ENCODE data around the gene GRB7. TPM values are rescaled to one million over a fixed set of nuclear protein-coding genes. Genes with fewer than 3 reads are reported as not detected.

GRB7 gene
- total and polyA plus RNA-seq, 10 of the 15 experiments (the other 5 are each of a cell fraction or from before 2014, with no cell fraction given): 0.05 to 0.34 (median 0.19) TPM; not detected in 4

DNA sequence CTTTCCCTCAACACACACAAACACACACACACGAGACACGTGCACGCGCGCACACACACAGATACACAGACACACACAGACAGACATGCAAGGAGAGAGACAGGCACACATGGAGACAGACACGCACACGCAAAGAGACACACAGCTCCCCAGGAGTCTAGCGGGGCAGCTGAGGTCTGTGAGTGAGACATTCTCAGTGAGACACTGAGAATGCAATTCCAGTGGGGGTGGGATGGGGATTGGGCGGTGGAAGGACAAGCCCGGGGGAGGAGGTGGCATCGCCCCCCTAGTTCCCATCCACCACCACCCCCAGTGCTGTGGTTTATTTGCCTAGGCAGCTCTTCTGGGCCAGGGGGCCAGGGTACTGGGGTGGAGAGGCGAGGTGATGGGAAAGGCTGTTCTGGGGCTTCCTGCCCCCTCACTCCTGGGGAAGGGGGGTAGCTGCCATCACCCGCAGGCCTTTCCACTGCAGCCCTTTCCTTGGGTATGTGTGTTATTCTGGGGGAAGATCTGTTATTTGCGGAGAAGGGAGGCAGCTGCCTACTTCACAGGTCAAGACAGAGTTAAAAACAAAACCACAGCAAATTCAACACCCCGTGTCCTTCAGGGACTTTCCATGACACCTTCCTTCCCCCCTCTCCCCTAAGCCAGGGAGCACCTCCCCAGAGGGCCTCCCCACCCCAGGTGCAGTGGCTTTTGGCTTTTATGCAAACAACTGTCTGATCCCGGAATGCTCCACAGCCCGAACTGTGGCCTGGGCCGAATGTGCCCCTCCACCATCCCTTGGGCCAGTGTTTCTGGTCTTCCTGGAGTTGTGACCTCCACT lies 18.0 kb downstream of the GRB7 start (continued):
- TF ChIP-seq RELB (IDR thresholded peaks at IDR 0.05; ENCODE audit: low read depth): peak; percentile 98
- peak; percentile 92 for TF ChIP-seq SKIL (IDR thresholded peaks at IDR 0.05; ENCODE audit: low read depth, poor library complexity, severe bottlenecking)
- peak; percentile 77; the same call in 1 of the 2 replicates for TF ChIP-seq CREM (IDR thresholded peaks at IDR 0.05; ENCODE audit: low read depth)
- TF ChIP-seq BMI1 (IDR thresholded peaks at IDR 0.05; ENCODE audit: borderline replicate concordance): 0 out of 2 replicates have a peak, but pooled peaks have one; percentile 14
- peak; percentile 77; the same call in 1 of the 2 replicates for TF ChIP-seq MEF2A (IDR thresholded peaks at IDR 0.05; ENCODE audit: insufficient read depth, low read depth, low read length)
- no peak for TF ChIP-seq BRCA1 (IDR thresholded peaks at IDR 0.05; ENCODE audit: low read depth, low read length)
- TF ChIP-seq TARDBP (IDR thresholded peaks at IDR 0.05; ENCODE audit: borderline replicate concordance): no peak
- TF ChIP-seq YY1 (IDR thresholded peaks at IDR 0.05; ENCODE audit: low read depth, low read length): peak; percentile 58; the same call in 1 of the 2 replicates
- TF ChIP-seq RUNX3 (IDR thresholded peaks at IDR 0.05; ENCODE audit: low read length): peak; percentile 96
- TF ChIP-seq JUND (IDR thresholded peaks at IDR 0.05; ENCODE audit: low read depth, low read length): no peak
- TF ChIP-seq, protein P1, sequence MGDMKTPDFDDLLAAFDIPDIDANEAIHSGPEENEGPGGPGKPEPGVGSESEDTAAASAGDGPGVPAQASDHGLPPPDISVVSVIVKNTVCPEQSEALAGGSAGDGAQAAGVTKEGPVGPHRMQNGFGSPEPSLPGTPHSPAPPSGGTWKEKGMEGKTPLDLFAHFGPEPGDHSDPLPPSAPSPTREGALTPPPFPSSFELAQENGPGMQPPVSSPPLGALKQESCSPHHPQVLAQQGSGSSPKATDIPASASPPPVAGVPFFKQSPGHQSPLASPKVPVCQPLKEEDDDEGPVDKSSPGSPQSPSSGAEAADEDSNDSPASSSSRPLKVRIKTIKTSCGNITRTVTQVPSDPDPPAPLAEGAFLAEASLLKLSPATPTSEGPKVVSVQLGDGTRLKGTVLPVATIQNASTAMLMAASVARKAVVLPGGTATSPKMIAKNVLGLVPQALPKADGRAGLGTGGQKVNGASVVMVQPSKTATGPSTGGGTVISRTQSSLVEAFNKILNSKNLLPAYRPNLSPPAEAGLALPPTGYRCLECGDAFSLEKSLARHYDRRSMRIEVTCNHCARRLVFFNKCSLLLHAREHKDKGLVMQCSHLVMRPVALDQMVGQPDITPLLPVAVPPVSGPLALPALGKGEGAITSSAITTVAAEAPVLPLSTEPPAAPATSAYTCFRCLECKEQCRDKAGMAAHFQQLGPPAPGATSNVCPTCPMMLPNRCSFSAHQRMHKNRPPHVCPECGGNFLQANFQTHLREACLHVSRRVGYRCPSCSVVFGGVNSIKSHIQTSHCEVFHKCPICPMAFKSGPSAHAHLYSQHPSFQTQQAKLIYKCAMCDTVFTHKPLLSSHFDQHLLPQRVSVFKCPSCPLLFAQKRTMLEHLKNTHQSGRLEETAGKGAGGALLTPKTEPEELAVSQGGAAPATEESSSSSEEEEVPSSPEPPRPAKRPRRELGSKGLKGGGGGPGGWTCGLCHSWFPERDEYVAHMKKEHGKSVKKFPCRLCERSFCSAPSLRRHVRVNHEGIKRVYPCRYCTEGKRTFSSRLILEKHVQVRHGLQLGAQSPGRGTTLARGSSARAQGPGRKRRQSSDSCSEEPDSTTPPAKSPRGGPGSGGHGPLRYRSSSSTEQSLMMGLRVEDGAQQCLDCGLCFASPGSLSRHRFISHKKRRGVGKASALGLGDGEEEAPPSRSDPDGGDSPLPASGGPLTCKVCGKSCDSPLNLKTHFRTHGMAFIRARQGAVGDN (IDR thresholded peaks at IDR 0.05): peak; percentile 31; the same call in 1 of the 2 replicates
- TF ChIP-seq, protein P2, sequence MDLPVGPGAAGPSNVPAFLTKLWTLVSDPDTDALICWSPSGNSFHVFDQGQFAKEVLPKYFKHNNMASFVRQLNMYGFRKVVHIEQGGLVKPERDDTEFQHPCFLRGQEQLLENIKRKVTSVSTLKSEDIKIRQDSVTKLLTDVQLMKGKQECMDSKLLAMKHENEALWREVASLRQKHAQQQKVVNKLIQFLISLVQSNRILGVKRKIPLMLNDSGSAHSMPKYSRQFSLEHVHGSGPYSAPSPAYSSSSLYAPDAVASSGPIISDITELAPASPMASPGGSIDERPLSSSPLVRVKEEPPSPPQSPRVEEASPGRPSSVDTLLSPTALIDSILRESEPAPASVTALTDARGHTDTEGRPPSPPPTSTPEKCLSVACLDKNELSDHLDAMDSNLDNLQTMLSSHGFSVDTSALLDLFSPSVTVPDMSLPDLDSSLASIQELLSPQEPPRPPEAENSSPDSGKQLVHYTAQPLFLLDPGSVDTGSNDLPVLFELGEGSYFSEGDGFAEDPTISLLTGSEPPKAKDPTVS (IDR thresholded peaks at IDR 0.05; ENCODE audit: low read depth, low read length): no peak
- TF ChIP-seq HDGF (IDR thresholded peaks at IDR 0.05): peak; percentile 95
- TF ChIP-seq MAX (IDR thresholded peaks at IDR 0.05; ENCODE audit: low read depth, low read length): peak; percentile 44; the same call in 1 of the 2 replicates
- TF ChIP-seq, protein P3, sequence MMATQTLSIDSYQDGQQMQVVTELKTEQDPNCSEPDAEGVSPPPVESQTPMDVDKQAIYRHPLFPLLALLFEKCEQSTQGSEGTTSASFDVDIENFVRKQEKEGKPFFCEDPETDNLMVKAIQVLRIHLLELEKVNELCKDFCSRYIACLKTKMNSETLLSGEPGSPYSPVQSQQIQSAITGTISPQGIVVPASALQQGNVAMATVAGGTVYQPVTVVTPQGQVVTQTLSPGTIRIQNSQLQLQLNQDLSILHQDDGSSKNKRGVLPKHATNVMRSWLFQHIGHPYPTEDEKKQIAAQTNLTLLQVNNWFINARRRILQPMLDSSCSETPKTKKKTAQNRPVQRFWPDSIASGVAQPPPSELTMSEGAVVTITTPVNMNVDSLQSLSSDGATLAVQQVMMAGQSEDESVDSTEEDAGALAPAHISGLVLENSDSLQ (IDR thresholded peaks at IDR 0.05): peak; percentile 23; the same call in 1 of the 2 replicates
- TF ChIP-seq YBX1 (IDR thresholded peaks at IDR 0.05): no peak
- TF ChIP-seq USF1 (IDR thresholded peaks at IDR 0.05; ENCODE audit: borderline replicate concordance, extremely low read length, insufficient read depth, low read depth, low read length): no peak
